Measurements from ENCODE around the gene MBNL1. TPM values are rescaled to one million over a fixed set of nuclear protein-coding genes. Genes with fewer than 3 reads are reported as not detected.
"Not testable (repeated sequence)": the region's sequence is repeated elsewhere in the genome, so short reads cannot be mapped to it uniquely, and the experiment has no call there.

The MBNL1 gene
- total and polyA plus RNA-seq, 8 donors = 25.7 to 379 (median 155) TPM

GRCh38 chr3:152364237-152364636 is 95.5 kb downstream of the MBNL1 start:
- H3K36me3 ChIP-seq = no peaks in the 10 kb centered on the region
- no peaks in the 10 kb centered on the region for H3K27me3 ChIP-seq
- H3K4me3 ChIP-seq = no peak overlapping the region
- peaks cover 0 to 88% (median 37%) of the 10 kb centered on the region in 4 donors for H3K4me1 ChIP-seq
- DNase-seq = no peak
- intact Hi-C loops (cut with DNase I; ENCODE audit: low total_unique reads) = no loop called here
- TF ChIP-seq EP300 (IDR thresholded peaks at IDR 0.05) (no peak), POLR2AphosphoS5 (IDR thresholded peaks at IDR 0.05) (no peak), CTCF (IDR thresholded peaks at IDR 0.05) (no peak), POLR2A (IDR thresholded peaks at IDR 0.05) (no peak)
- no peak overlapping the region for H3K27ac ChIP-seq
- H3K9me3 ChIP-seq = no peaks in the 10 kb centered on the region

DNA sequence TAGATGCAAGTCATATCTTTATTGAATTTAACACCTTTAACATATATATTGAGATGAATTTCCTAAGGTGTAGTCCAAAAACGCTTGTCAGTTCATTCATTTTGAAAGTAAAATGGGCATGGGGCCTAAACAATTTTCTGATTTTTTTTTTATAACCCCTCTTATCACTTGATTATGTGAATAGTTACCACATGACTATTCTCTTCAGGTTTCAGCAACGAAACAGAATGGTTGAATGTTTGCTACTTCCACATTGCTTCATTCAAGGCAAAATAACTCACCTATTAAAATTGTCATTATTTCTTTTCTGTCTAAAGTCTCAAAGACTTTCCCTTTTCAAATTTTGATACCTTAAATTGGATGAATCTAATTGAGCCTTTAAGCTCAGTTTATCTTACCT is 96.4 kb downstream of the MBNL1 start:
- Histone ChIP-seq H3K27ac (no peak overlapping the region), H3K4me3 (no peak overlapping the region), H3K9me3 (no peaks in the 10 kb centered on the region), H3K4me1 (peaks cover 0 to 88% (median 37%) of the 10 kb centered on the region in 4 donors), H3K27me3 (no peaks in the 10 kb centered on the region), H3K36me3 (no peaks in the 10 kb centered on the region)
- WGBS, 5 donors = 27 to 53% (median 28%) methylated on average over 2 of the region's 2 CpGs
- DNase-seq = no peak
- TF ChIP-seq EP300 (IDR thresholded peaks at IDR 0.05) (no peak), POLR2A (IDR thresholded peaks at IDR 0.05) (no peak), POLR2AphosphoS5 (IDR thresholded peaks at IDR 0.05) (no peak), CTCF (IDR thresholded peaks at IDR 0.05) (no peak)
- intact Hi-C loops (cut with DNase I; ENCODE audit: low total_unique reads) = no loop called here

- H3K27me3 ChIP-seq = no peaks in the 10 kb centered on the region
- no peaks in the 10 kb centered on the region for H3K9me3 ChIP-seq
- H3K4me3 ChIP-seq = no peak overlapping the region
- no peaks in the 10 kb centered on the region for H3K36me3 ChIP-seq
- H3K4me1 ChIP-seq = peaks cover 0 to 86% (median 38%) of the 10 kb centered on the region in 4 donors
- no peak for TF ChIP-seq EP300 (IDR thresholded peaks at IDR 0.05)
- TF ChIP-seq CTCF (IDR thresholded peaks at IDR 0.05) = no peak
- TF ChIP-seq POLR2A (IDR thresholded peaks at IDR 0.05) = no peak
- no peak for TF ChIP-seq POLR2AphosphoS5 (IDR thresholded peaks at IDR 0.05)
- WGBS, 5 donors = 58 to 76% (median 65%) methylated on average over 4 of the region's 4 CpGs
- H3K27ac ChIP-seq = peak overlapping the region in 2 of 5 donors; percentile 11 to 17
- intact Hi-C loops (cut with DNase I; ENCODE audit: low total_unique reads) = no loop called here
- DNase-seq = peak in 1 of 2 donors; percentile 26
Measured at GRCh38 chr3:152365766-152366593, 97.3 kb downstream of the MBNL1 start.

- 81 to 96% (median 91%) methylated on average over 2 of the region's 2 CpGs for WGBS, 5 donors
- intact Hi-C loops (cut with DNase I; ENCODE audit: low total_unique reads); H3K27me3 ChIP-seq; H3K4me3 ChIP-seq; H3K27ac ChIP-seq; DNase-seq; H3K9me3 ChIP-seq; H3K36me3 ChIP-seq: not testable (repeated sequence)
- peaks cover 0 to 85% (median 35%) of the 10 kb centered on the region in 4 donors for H3K4me1 ChIP-seq
Measured at GRCh38 chr3:152367192-152367591, 98.5 kb downstream of the MBNL1 start.

DNA sequence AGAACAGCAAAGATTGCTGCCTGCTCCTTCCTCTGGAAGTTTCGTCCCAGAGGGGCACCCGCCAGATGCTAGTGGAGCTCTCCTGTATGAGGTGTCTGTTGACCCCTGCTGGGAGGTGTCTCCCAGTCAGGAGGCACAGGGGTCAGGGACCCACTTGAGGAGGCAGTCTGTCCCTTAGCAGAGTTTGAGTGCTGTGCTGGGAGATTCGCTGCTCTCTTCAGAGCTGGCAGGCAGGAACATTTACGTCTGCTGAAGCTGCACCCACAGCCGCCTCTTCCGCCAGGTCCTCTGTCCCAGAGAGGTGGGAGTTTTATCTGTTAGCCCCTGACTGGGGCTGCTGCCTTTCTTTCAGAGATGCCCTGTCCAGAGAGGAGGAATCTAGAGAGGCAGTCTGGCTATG is 103.9 kb downstream of the MBNL1 start:
- H3K27me3 ChIP-seq; H3K9me3 ChIP-seq; intact Hi-C loops (cut with DNase I; ENCODE audit: low total_unique reads); H3K4me3 ChIP-seq; DNase-seq; H3K36me3 ChIP-seq: not testable (repeated sequence)
- peak overlapping the region in 1 of 5 donors; percentile 29 for H3K27ac ChIP-seq
- peaks cover 3 to 84% (median 39%) of the 10 kb centered on the region in 4 donors for H3K4me1 ChIP-seq
- 91 to 100% (median 97%) methylated on average over 5 to 6 of the region's 6 CpGs for WGBS, 5 donors
